ENCODE data around the gene NOX5. TPM values are rescaled to one million over a fixed set of nuclear protein-coding genes. Genes with fewer than 3 reads are reported as not detected.

The NOX5 gene
- polyA plus RNA-seq, 2 of the 4 experiments (the other 2 are of a cell fraction), result 0.19 to 0.22 TPM

GRCh38 chr15:69107025-69107620 lies 92.6 kb downstream of the NOX5 start:
- H3K4me3 ChIP-seq, result no peak overlapping the region
- ChIA-PET CTCF (interaction anchor here (0.8 to 3.0 kb wide), 3 partner anchors 11 to 159 kb away, joined by 3 to 7 read pairs (median 3); no protein-coding TSS in a partner anchor), POLR2A (no interaction called here)
- no peak overlapping the region for H3K4me2 ChIP-seq
- no peak for TF ChIP-seq EP300 (IDR thresholded peaks at IDR 0.05)
- no peak for TF ChIP-seq PHF8 (IDR thresholded peaks at IDR 0.05; ENCODE audit: borderline replicate concordance, low read depth)
- TF ChIP-seq TP53 (CRISPR knock-in tag; IDR thresholded peaks at IDR 0.05), result no peak
- TF ChIP-seq ELK1 (IDR thresholded peaks at IDR 0.05; ENCODE audit: low read depth, low read length), result no peak
- TF ChIP-seq HMGXB4 (CRISPR knock-in tag; IDR thresholded peaks at IDR 0.05; ENCODE audit: borderline replicate concordance), result no peak
- TF ChIP-seq CBX8 (IDR thresholded peaks at IDR 0.05), result no peak
- no peak for TF ChIP-seq JUN (IDR thresholded peaks at IDR 0.05)
- no peak for TF ChIP-seq KDM5A (IDR thresholded peaks at IDR 0.05)
- no peak for TF ChIP-seq E2F6 (IDR thresholded peaks at IDR 0.05; ENCODE audit: borderline replicate concordance, low read depth)
- TF ChIP-seq CHD2 (IDR thresholded peaks at IDR 0.05; ENCODE audit: low read length, partially characterized antibody), result no peak
- no peak for TF ChIP-seq RFX5 (IDR thresholded peaks at IDR 0.05)
- no peak for TF ChIP-seq RARB (CRISPR knock-in tag; IDR thresholded peaks at IDR 0.05)
- DNase-seq (ENCODE audit: low read depth in 1 of 2, low spot score in 1 of 2) (no peak), ATAC-seq (no peak), FAIRE-seq (peak; percentile 78)
- no peak overlapping the region for H3K27ac ChIP-seq
- 62% methylated on average over 4 of the region's 4 CpGs for WGBS (ENCODE audit: missing lambda C conversion rate)
- H3K4me1 ChIP-seq, result no peaks in the 10 kb centered on the region
- H3K9me3 ChIP-seq, result no peaks in the 10 kb centered on the region

Other genes with a start within 250 kb of the NOX5 start
- gene ANP32A, start 193.8 kb upstream of the NOX5 start, polyA plus RNA-seq (2011; rRNA removed), result 200 and 208 TPM in 2 replicates
- 354 to 362 TPM (median 360 TPM) in 3 replicates for gene ANP32A, start 193.8 kb upstream of the NOX5 start, polyA plus RNA-seq (2017; fragmentation: RNase III; extraction: RNeasy Plus Mini Kit Qiagen cat#74134 plus additional on column Dnase treatment)
- not detected in 2 replicates for gene SPESP1, start 84.2 kb upstream of the NOX5 start, polyA plus RNA-seq (2011; rRNA removed)
- not detected in 3 replicates for gene SPESP1, start 84.2 kb upstream of the NOX5 start, polyA plus RNA-seq (2017; fragmentation: RNase III; extraction: RNeasy Plus Mini Kit Qiagen cat#74134 plus additional on column Dnase treatment)
- 41.8 TPM in 2 replicates for gene GLCE, start 145.9 kb downstream of the NOX5 start, polyA plus RNA-seq (2011; rRNA removed)
- gene GLCE, start 145.9 kb downstream of the NOX5 start, polyA plus RNA-seq (2017; fragmentation: RNase III; extraction: RNeasy Plus Mini Kit Qiagen cat#74134 plus additional on column Dnase treatment), result 19.0 to 21.5 TPM (median 19.6 TPM) in 3 replicates

All from A549 (cell line).